GM23338 (cell line): Measurements from ENCODE around the gene C11orf16. TPM values are rescaled to one million over a fixed set of nuclear protein-coding genes. Genes with fewer than 3 reads are reported as not detected.

Experiments used
- ATAC-seq: fragments of 200-7000 bp; cut with Tn5 transposase; 3 replicates; pipeline ENCODE4 v1.9.1; 2020
- DNase-seq: peaks from one replicate; pipeline ENCODE4 v3.0.0-alpha.2; 2015; ENCODE audit warnings: low spot score
- H2AFZ ChIP-seq: fragments of 200-600 bp; sonication (generic); 2 replicates; pipeline ENCODE4 v1.8.0; 2016; ENCODE audit warnings: antibody characterized with exemption, mild to moderate bottlenecking, moderate library complexity
- H3F3A ChIP-seq: fragments of 200-600 bp; sonication (generic); replicated peaks from 2 replicates; pipeline ENCODE4 v1.8.0; 2017; ENCODE audit warnings: antibody characterized with exemption, mixed run types, low read depth
- H3K27ac ChIP-seq: fragments of 200-600 bp; sonication (generic); 2 replicates; pipeline ENCODE4 v1.6.1; 2016; ENCODE audit warnings: low read depth
- H3K27me3 ChIP-seq: fragments of 200-600 bp; sonication (generic); 2 replicates; pipeline ENCODE4 v1.8.0; 2016; ENCODE audit warnings: mild to moderate bottlenecking, mixed run types, moderate library complexity; ENCODE audit not compliant: insufficient read depth
- H3K36me3 ChIP-seq: fragments of 200-600 bp; sonication (generic); 2 replicates; pipeline ENCODE4 v1.8.0; 2016; ENCODE audit warnings: mild to moderate bottlenecking; ENCODE audit not compliant: insufficient read depth
- H3K4me1 ChIP-seq: fragments of 200-600 bp; sonication (generic); 2 replicates; pipeline ENCODE4 v1.8.0; 2016; ENCODE audit warnings: mild to moderate bottlenecking, moderate library complexity; ENCODE audit not compliant: insufficient read depth
- H3K4me2 ChIP-seq: fragments of 200-600 bp; sonication (generic); 2 replicates; pipeline ENCODE4 v1.7.1; 2017; ENCODE audit warnings: mixed run types
- H3K4me3 ChIP-seq: fragments of 200-600 bp; sonication (generic); 2 replicates; pipeline ENCODE4 v1.6.1; 2016; ENCODE audit warnings: mixed run types
- H3K79me2 ChIP-seq: fragments of 200-600 bp; sonication (generic); replicated peaks from 2 replicates; pipeline ENCODE4 v1.8.0; 2017; ENCODE audit warnings: mild to moderate bottlenecking; ENCODE audit not compliant: insufficient read depth
- H3K9me2 ChIP-seq: fragments of 200-600 bp; sonication (generic); 2 replicates; pipeline ENCODE4 v1.8.0; 2017; ENCODE audit not compliant: insufficient read depth
- H4K20me1 ChIP-seq: fragments of 200-600 bp; sonication (generic); replicated peaks from 2 replicates; pipeline ENCODE4 v1.8.0; 2017; ENCODE audit warnings: mild to moderate bottlenecking; ENCODE audit not compliant: insufficient read depth
- H3K27ac Mint-ChIP-seq: 2 replicates; pipeline ENCODE4 v1.8.0; 2020; ENCODE audit warnings: inconsistent platforms, mild to moderate bottlenecking, moderate library complexity, mixed read lengths
- H3K27me3 Mint-ChIP-seq: 3 replicates; pipeline ENCODE4 v1.8.0; 2022; ENCODE audit warnings: low read depth, mild to moderate bottlenecking, moderate library complexity, mixed read lengths, inconsistent platforms; ENCODE audit not compliant: insufficient read depth, poor library complexity
- H3K36me3 Mint-ChIP-seq: 3 replicates; pipeline ENCODE4 v1.8.0; 2021; ENCODE audit warnings: low read depth, mild to moderate bottlenecking, inconsistent platforms, moderate library complexity, mixed read lengths
- H3K4me1 Mint-ChIP-seq: 3 replicates; pipeline ENCODE4 v1.8.0; 2020; ENCODE audit warnings: mild to moderate bottlenecking, inconsistent platforms, mixed read lengths
- H3K4me3 Mint-ChIP-seq: 3 replicates; pipeline ENCODE4 v1.8.0; 2021; ENCODE audit warnings: moderate library complexity, mild to moderate bottlenecking, inconsistent platforms, mixed read lengths
- H3K9me3 Mint-ChIP-seq: 3 replicates; pipeline ENCODE4 v1.8.0; 2020; ENCODE audit warnings: moderate library complexity, mild to moderate bottlenecking, inconsistent platforms, mixed read lengths
- CREB1 ChIP-seq: fragments of 250-450 bp; sonication (Bioruptor Pico); IDR thresholded peaks from 2 replicates; pipeline ENCODE4 v1.5.0; 2020; ENCODE audit warnings: low read depth, mild to moderate bottlenecking, moderate library complexity
- POLR2AphosphoS5 ChIP-seq: IDR thresholded peaks from 2 replicates; pipeline ENCODE4 v1.6.1; 2016; ENCODE audit warnings: antibody characterized with exemption, low read depth
- STAT1 ChIP-seq: IDR thresholded peaks from one replicate; pipeline ENCODE4 v1.6.1; 2016; ENCODE audit warnings: antibody characterized with exemption; ENCODE audit not compliant: unreplicated experiment
- polyA plus RNA-seq: library from polyadenylated mRNA; unstranded; fragments of >200 nt; fragmentation: Nextera tagmentation; extraction: Ambion mirVana; gene quantifications from 2 replicates; pipeline ENCODE4 v1.2.1, GENCODE V29; 2016
- total RNA-seq: library from RNA; depleted of rRNA; stranded (reverse); fragments of >200 nt; shearing (Covaris generic); gene quantifications from 2 replicates; pipeline ENCODE4 v1.2.3, GENCODE V29; 2014
- TF ChIP-seq, protein P1 (sequence below): fragments of 250-450 bp; sonication (Bioruptor Pico); IDR thresholded peaks from 2 replicates; pipeline ENCODE4 v1.5.0; 2020; ENCODE audit warnings: mild to moderate bottlenecking, moderate library complexity
- TF ChIP-seq, protein P2 (sequence below): IDR thresholded peaks from one replicate; pipeline ENCODE4 v1.6.1; 2018; ENCODE audit warnings: antibody characterized with exemption; ENCODE audit not compliant: unreplicated experiment

C11orf16 gene
- total and polyA plus RNA-seq, 2 experiments from 2014 or later = not detected

DNA sequence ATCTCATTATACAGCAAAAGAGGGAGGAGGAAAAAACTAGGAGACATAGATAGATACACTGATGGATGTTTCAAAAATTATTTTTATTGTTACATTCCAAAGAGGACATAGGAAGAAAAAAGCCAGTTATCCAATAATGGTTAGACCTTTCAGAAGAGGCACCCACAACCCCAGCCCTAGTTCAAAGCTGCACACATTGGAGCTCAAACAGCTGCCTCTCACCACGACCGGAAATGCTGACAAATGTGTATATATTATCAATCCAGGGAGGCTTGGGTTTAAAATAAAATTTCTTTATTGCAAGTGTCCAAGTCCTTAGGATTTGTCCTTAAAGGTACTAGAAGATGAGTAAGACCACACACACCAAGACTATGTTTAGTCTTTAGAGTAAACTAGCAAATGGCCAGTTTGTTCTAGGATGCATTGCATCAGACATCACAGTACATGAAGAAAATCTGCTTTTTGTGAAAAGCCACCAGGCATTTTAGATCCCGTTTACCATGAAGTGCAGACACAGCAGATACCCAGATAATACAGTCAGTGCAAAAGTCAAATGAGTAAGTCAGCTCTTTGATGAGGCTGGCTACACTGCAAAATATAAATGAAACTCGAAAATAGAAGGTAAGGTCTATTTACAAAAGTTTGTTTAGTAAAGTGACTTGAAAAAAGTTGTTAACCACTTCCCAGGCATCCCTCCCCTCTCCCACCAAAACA is 14.6 kb upstream of the C11orf16 start (continued):
- TF ChIP-seq, protein P1, sequence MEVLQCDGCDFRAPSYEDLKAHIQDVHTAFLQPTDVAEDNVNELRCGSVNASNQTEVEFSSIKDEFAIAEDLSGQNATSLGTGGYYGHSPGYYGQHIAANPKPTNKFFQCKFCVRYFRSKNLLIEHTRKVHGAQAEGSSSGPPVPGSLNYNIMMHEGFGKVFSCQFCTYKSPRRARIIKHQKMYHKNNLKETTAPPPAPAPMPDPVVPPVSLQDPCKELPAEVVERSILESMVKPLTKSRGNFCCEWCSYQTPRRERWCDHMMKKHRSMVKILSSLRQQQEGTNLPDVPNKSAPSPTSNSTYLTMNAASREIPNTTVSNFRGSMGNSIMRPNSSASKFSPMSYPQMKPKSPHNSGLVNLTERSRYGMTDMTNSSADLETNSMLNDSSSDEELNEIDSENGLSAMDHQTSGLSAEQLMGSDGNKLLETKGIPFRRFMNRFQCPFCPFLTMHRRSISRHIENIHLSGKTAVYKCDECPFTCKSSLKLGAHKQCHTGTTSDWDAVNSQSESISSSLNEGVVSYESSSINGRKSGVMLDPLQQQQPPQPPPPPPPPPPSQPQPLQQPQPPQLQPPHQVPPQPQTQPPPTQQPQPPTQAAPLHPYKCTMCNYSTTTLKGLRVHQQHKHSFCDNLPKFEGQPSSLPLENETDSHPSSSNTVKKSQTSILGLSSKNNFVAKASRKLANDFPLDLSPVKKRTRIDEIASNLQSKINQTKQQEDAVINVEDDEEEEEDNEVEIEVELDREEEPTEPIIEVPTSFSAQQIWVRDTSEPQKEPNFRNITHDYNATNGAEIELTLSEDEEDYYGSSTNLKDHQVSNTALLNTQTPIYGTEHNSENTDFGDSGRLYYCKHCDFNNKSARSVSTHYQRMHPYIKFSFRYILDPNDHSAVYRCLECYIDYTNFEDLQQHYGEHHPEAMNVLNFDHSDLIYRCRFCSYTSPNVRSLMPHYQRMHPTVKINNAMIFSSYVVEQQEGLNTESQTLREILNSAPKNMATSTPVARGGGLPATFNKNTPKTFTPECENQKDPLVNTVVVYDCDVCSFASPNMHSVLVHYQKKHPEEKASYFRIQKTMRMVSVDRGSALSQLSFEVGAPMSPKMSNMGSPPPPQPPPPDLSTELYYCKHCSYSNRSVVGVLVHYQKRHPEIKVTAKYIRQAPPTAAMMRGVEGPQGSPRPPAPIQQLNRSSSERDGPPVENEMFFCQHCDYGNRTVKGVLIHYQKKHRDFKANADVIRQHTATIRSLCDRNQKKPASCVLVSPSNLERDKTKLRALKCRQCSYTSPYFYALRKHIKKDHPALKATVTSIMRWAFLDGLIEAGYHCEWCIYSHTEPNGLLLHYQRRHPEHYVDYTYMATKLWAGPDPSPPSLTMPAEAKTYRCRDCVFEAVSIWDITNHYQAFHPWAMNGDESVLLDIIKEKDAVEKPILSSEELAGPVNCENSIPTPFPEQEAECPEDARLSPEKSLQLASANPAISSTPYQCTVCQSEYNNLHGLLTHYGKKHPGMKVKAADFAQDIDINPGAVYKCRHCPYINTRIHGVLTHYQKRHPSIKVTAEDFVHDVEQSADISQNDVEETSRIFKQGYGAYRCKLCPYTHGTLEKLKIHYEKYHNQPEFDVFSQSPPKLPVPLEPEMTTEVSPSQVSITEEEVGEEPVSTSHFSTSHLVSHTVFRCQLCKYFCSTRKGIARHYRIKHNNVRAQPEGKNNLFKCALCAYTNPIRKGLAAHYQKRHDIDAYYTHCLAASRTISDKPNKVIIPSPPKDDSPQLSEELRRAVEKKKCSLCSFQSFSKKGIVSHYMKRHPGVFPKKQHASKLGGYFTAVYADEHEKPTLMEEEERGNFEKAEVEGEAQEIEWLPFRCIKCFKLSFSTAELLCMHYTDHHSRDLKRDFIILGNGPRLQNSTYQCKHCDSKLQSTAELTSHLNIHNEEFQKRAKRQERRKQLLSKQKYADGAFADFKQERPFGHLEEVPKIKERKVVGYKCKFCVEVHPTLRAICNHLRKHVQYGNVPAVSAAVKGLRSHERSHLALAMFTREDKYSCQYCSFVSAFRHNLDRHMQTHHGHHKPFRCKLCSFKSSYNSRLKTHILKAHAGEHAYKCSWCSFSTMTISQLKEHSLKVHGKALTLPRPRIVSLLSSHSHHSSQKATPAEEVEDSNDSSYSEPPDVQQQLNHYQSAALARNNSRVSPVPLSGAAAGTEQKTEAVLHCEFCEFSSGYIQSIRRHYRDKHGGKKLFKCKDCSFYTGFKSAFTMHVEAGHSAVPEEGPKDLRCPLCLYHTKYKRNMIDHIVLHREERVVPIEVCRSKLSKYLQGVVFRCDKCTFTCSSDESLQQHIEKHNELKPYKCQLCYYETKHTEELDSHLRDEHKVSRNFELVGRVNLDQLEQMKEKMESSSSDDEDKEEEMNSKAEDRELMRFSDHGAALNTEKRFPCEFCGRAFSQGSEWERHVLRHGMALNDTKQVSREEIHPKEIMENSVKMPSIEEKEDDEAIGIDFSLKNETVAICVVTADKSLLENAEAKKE = no peak
- TF ChIP-seq POLR2AphosphoS5 = no peak

DNA sequence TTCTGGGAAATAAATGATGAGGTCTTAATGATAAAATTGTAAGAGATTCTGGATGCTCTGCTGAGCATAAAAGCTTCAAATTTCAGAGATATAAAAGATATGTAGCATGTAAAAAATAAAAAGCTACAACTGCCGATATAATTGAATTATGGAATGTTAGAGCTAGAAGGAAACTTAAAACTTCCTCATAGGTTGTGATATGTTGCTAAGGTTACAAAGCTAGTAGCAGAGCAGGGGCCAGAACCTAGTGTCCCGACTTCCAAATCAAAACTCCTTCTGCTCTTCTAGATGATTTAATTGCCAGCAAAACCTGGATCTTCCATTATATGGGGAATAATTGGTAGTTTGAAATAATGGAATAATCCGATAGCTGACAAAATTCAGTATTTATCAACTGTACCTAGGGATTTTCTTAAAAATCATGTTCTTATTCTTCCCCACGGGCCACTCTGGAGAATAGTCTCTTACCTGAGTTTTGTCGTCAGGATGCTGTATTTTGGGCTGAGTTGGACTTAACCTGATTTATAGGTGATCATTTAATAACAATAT is 9.8 kb upstream of the C11orf16 start, which contains the start of gene ASCL3:
Gene ASCL3 (minus strand): TSS at position 499 of the 549 bp plus-strand sequence. CDS start 4,855 bp downstream, outside the sequence.
- no peaks in the 10 kb centered on the region for H3K9me3 Mint-ChIP-seq
- ATAC-seq = no peak
- H3K4me3 Mint-ChIP-seq = no peak within 1 kb of the TSS
- TF ChIP-seq, protein P2, sequence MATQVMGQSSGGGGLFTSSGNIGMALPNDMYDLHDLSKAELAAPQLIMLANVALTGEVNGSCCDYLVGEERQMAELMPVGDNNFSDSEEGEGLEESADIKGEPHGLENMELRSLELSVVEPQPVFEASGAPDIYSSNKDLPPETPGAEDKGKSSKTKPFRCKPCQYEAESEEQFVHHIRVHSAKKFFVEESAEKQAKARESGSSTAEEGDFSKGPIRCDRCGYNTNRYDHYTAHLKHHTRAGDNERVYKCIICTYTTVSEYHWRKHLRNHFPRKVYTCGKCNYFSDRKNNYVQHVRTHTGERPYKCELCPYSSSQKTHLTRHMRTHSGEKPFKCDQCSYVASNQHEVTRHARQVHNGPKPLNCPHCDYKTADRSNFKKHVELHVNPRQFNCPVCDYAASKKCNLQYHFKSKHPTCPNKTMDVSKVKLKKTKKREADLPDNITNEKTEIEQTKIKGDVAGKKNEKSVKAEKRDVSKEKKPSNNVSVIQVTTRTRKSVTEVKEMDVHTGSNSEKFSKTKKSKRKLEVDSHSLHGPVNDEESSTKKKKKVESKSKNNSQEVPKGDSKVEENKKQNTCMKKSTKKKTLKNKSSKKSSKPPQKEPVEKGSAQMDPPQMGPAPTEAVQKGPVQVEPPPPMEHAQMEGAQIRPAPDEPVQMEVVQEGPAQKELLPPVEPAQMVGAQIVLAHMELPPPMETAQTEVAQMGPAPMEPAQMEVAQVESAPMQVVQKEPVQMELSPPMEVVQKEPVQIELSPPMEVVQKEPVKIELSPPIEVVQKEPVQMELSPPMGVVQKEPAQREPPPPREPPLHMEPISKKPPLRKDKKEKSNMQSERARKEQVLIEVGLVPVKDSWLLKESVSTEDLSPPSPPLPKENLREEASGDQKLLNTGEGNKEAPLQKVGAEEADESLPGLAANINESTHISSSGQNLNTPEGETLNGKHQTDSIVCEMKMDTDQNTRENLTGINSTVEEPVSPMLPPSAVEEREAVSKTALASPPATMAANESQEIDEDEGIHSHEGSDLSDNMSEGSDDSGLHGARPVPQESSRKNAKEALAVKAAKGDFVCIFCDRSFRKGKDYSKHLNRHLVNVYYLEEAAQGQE = no peak
- TF ChIP-seq STAT1 = no peak
- TF ChIP-seq CREB1 (CRISPR knock-in tag) = no peak

More for the DNA sequence above, 9.8 kb upstream of the C11orf16 start, which contains the start of gene ASCL3:
- Mint-ChIP-seq H3K27ac (no peak within 1 kb of the TSS), H3K4me1 (no peaks in the 10 kb centered on the region; the same call in 2 of the 3 replicates), H3K36me3 (no peaks in the 10 kb centered on the region; the same call in 2 of the 3 replicates), H3K27me3 (no peaks in the 10 kb centered on the region)
- H3K27me3 ChIP-seq = no peaks in the 10 kb centered on the region
- no peaks in the 10 kb centered on the region for H3K4me1 ChIP-seq
- H3K4me2 ChIP-seq = no peak within 1 kb of the TSS
- no peaks in the 10 kb centered on the region for H3K9me2 ChIP-seq
- no peaks in the 10 kb centered on the region for H4K20me1 ChIP-seq
- H3K36me3 ChIP-seq = no peaks in the 10 kb centered on the region
- H3F3A ChIP-seq = no peaks in the 10 kb centered on the region
- no peak within 1 kb of the TSS for H2AFZ ChIP-seq
- no peak within 1 kb of the TSS for H3K27ac ChIP-seq
- H3K79me2 ChIP-seq = no peaks in the 10 kb centered on the region
- no peak within 1 kb of the TSS for H3K4me3 ChIP-seq
- no peak for DNase-seq
